Muscle layer of colon (tissue), 2 donors: ENCODE results near the gene SNX18.

ENCODE experiments used
- H3K27ac ChIP-seq: one replicate; pipeline ENCODE4 v1.7.0; 2013; ENCODE audit warnings: low read depth, mild to moderate bottlenecking, low read length, moderate library complexity
- H3K27me3 ChIP-seq, 2 donors: one replicate each; pipeline ENCODE4 v1.7.0; 2013; ENCODE audit warnings: low read length in 2 of 2, mild to moderate bottlenecking in 2 of 2; ENCODE audit not compliant: insufficient read depth in 2 of 2, control insufficient read depth in 1 of 2
- H3K36me3 ChIP-seq: one replicate; pipeline ENCODE4 v1.7.0; 2013; ENCODE audit warnings: mild to moderate bottlenecking, low read length; ENCODE audit not compliant: insufficient read depth
- H3K4me1 ChIP-seq: one replicate; pipeline ENCODE4 v1.7.0; 2013; ENCODE audit warnings: mild to moderate bottlenecking, low read length; ENCODE audit not compliant: insufficient read depth
- H3K4me3 ChIP-seq, 2 donors: one replicate each; pipeline ENCODE4 v1.7.0; 2013; ENCODE audit warnings: low read length in 2 of 2, low read depth in 1 of 2, mild to moderate bottlenecking in 1 of 2, moderate library complexity in 1 of 2
- H3K9ac ChIP-seq: one replicate; pipeline ENCODE4 v1.7.0; 2013; ENCODE audit warnings: low read length
- H3K9me3 ChIP-seq: one replicate; pipeline ENCODE4 v1.7.0; 2013; ENCODE audit warnings: mild to moderate bottlenecking, low read length
- donor health status: abdominal sarcoma.
- donor health status: Adenocarcinoma of cecum.

SNX18 gene

DNA sequence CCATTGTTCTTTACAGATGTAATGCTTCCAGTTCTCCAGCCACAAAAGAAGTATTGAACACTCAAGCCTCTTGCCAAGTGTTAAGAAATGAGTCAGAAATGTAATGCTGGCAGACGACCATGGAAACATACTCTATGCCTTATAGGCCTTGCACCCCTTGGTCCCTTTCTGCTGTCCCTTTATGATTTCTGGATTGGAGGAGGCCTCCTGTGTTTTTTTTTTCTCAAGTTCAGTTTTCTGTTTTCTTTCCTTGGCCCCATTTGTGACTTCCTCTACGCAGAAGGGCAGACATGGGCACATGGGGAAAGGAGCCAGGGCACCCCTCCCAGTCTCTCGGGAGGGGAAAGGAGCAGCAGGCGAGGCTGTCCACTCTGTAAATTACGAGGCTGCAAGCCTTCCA, 53.4 kb downstream of the SNX18 start:
- no peaks in the 10 kb centered on the region for H3K27me3 ChIP-seq
- H3K4me1 ChIP-seq, result peaks cover 15% of the 10 kb centered on the region
- H3K9me3 ChIP-seq, result no peaks in the 10 kb centered on the region
- H3K27ac ChIP-seq, result no peak overlapping the region
- H3K36me3 ChIP-seq, result no peaks in the 10 kb centered on the region
- no peak overlapping the region for H3K4me3 ChIP-seq
- H3K9ac ChIP-seq, result no peak overlapping the region

DNA sequence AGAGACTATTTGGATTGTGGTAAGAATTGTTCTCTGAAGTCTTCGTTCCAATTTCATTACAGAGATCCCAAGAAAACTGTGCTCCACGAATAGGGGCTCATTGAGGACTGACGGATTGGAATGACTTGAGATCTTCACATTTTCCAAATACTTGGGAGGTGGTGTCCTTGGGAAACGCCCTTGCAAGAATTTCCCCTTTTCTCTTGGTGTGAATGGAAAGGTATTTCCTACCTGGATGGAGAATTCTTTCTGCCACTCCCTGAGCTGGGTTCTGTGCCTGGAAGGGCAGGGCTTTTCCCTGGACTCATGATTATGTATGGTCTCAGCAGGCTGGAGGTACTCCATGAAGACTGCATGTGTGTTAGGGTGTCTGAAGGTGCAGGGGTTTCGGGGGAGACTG, 53.9 kb downstream of the SNX18 start:
- no peak overlapping the region for H3K27ac ChIP-seq
- no peaks in the 10 kb centered on the region for H3K9me3 ChIP-seq
- H3K9ac ChIP-seq, result no peak overlapping the region
- H3K36me3 ChIP-seq, result no peaks in the 10 kb centered on the region
- no peak overlapping the region for H3K4me3 ChIP-seq
- H3K27me3 ChIP-seq, result no peaks in the 10 kb centered on the region
- peaks cover 15% of the 10 kb centered on the region for H3K4me1 ChIP-seq

DNA sequence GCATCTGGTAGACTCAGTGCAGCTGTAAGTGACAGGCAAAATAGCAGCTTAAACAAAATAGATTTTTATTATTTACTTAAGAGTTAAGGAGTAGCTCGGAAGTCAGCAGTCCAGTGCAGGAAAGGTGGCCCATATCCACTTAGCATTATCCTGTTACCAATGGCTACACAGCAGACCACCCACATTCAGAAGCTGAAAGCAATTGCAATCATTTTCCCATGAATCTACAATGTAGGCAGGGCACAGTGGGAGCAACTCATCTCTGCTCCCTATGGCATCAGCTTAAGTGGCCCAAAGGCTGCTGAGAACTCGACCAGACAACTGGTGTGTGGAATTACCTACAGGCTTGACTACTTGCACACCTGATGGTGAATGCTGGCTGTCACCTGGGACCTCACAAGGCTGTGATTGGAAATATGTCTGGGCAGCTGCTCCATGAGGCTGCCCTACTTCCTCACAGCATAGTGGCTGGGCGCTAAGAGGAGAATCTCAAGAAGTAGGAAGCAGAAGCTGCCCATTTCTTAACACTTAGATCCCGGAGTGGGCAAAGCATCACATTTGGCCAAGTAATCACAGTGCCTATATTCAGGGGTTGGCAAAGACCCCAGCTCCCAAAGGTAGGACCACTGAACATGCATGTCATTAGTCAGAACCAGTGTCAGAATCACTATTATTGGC, 56.4 kb downstream of the SNX18 start:
- Histone ChIP-seq H3K9ac (no peak overlapping the region), H3K27ac (no peak overlapping the region), H3K27me3 (no peaks in the 10 kb centered on the region), H3K4me3 (no peak overlapping the region), H3K4me1 (peaks cover 15% of the 10 kb centered on the region), H3K9me3 (no peaks in the 10 kb centered on the region), H3K36me3 (no peaks in the 10 kb centered on the region)

DNA sequence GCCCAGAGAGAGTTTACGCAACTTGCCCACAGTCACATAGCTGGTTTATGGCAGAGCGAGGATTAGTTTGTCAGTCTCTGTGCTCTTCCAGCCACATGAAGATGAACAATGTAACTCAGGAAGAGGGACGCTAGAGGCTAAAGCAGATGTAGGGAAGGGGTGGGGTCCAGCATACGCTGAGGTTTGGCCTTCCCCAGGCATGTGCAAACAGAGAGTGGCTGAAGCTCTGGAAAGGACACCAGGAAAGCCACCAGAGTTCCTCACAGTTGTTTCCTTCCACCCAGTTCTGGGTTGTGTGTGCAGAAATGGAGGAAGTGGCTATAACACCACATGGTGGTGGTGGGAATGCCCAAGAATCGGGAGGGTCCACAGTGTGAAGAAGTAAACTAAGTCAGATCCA, 60.0 kb downstream of the SNX18 start:
- no peaks in the 10 kb centered on the region for H3K27me3 ChIP-seq
- H3K27ac ChIP-seq, result no peak overlapping the region
- no peaks in the 10 kb centered on the region for H3K9me3 ChIP-seq
- no peak overlapping the region for H3K4me3 ChIP-seq
- H3K4me1 ChIP-seq, result peaks cover 4% of the 10 kb centered on the region
- H3K36me3 ChIP-seq, result no peaks in the 10 kb centered on the region
- no peak overlapping the region for H3K9ac ChIP-seq

DNA sequence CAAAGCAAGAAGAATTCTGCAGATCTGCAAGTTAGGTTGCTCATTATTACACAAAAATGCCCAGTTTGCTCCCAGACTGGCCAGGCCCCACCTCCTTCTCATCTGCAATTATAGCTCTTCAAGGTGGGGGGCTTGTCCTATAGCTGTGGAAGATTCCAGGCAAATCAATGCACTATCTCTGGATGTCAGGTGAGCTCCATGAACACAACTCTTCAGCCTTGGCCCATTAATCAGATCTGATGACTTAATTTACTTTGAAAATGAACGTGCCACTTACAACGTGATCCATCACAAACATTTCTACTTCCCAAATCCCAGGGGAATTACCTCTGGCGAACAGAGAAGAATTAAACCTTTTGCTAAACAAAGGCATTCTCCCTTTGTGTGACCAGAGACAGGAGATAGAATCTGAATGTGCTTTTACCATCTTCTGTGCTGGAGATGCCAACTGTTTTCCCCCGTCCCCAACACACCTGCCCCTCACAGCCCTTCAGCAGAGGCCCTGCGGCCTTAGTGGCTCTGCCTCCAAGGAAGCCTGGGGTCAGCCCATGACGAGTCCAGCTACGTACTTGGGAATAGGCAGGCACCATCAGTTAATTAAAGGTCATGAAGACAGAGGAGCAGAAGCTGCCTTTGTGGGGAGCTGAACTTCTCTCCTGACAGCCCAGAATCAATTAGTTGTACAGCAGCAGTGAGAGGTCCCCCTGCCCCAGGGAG, 60.5 kb downstream of the SNX18 start:
- H3K9me3 ChIP-seq, result no peaks in the 10 kb centered on the region
- H3K4me1 ChIP-seq, result peaks cover 4% of the 10 kb centered on the region
- H3K27ac ChIP-seq, result no peak overlapping the region
- no peak overlapping the region for H3K4me3 ChIP-seq
- no peaks in the 10 kb centered on the region for H3K27me3 ChIP-seq
- H3K36me3 ChIP-seq, result no peaks in the 10 kb centered on the region
- H3K9ac ChIP-seq, result no peak overlapping the region

DNA sequence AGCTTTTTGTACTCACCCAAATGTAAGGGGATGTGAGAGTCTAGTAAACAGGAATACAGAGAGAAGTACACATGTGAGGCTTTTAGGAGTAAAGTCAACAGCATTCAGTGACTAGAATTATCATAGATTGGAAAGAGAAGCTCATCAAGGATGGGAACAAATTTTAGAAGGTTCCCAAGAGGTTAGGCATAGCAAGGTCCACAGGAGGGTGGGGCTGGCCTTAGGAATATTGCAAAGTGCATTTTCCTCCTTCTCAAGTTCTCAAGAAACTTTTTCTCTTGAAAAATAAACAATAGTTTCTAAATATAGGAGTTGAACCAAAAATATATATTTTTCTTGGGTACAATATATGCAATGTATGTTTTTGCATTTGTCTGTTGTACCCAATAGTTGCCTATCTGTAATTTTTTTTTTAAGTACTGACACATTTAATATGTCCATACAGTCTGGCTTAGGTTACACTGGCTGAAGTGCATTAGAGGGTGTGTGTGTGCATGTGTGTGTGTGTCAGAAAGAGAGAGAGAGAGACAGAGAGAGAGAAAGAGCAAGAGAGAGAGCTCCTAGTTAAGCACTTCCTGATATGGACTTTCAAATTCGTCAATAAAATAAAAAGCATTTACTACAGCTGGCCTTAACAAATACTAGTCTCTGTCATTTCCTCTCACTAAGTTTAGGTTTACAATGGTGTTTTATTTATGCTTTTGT, 62.2 kb downstream of the SNX18 start:
- no peaks in the 10 kb centered on the region for H3K36me3 ChIP-seq
- H3K4me3 ChIP-seq, result no peak overlapping the region
- H3K4me1 ChIP-seq, result peaks cover 4% of the 10 kb centered on the region
- H3K27me3 ChIP-seq, result no peaks in the 10 kb centered on the region
- no peak overlapping the region for H3K27ac ChIP-seq
- H3K9me3 ChIP-seq, result no peaks in the 10 kb centered on the region
- no peak overlapping the region for H3K9ac ChIP-seq

DNA sequence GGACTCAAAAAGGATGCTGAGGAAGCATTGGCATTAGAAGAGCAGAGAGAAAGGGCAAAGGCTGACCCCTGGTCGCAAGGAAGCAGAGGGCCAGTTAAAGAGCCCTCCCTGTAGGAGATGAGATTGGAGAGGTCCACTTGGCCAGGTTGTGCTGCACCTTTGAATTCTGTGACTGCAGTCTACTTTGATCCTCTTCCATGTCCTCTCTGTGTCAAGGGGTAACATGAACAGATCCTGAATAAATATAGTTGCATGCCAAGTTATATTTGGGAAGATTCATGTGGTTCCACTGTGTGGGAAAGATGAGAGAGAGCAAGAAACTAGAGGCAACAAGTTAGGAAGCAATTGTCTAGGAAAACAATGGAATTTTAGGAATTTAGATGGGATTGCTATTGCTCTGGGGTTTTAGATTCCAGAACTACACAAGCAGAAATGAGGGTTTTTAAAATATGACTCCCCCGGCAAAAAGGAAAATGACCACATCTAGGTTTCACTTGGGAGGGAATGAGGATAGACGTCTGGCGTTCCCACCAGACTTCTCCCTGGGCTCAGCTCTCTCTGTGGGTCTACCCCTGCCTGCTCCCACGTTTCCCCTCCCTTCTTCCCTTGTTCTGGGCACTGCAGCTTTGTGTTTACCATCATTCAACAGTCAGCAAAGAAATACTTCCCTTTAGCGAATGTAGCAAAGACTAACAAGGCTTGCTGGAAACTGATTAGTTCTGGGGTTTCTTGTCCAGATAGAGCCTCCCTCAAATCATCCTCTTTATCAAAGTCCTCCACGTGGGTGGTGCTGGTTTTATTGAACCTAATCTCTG, 63.6 kb downstream of the SNX18 start:
- Histone ChIP-seq H3K27me3 (no peaks in the 10 kb centered on the region), H3K27ac (no peak overlapping the region), H3K4me1 (peaks cover 4% of the 10 kb centered on the region), H3K9me3 (no peaks in the 10 kb centered on the region), H3K4me3 (no peak overlapping the region), H3K36me3 (no peaks in the 10 kb centered on the region), H3K9ac (no peak overlapping the region)

DNA sequence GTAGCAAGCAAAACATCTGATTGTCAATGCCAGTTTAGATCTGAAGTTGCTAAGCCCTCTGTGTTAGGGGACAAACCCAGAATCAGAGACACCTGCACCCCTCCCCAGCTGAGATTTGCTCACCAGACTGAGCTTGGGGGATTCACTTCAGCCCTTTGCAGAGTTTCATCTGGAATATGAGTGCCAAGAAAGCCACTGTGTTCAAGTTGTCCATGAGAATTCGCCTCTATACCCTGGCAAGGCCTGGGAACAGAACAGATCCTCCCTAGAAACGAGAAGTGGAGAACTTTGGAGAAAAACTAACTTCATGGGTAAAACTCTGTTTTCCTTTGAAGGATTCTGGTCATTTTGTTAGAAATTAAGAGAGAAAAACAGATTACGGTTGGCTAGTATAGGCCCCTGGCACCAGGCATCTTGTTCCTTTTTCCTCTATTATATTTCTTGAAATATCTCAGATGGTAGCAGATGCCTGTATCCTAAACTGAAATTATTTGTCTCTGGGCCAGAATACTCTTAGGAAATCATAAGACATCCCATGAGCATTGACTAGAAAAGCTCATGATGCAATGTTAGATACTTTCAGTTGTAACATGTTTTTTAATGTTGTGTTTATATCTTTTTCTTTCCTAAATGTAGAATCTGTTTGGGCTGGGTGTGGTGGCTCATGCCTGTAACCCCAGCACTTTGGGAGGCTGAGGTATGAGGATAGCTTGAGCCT, 64.4 kb downstream of the SNX18 start:
- H3K4me1 ChIP-seq, result peaks cover 4% of the 10 kb centered on the region
- no peak overlapping the region for H3K27ac ChIP-seq
- H3K4me3 ChIP-seq, result no peak overlapping the region
- no peaks in the 10 kb centered on the region for H3K27me3 ChIP-seq
- no peaks in the 10 kb centered on the region for H3K9me3 ChIP-seq
- H3K36me3 ChIP-seq, result no peaks in the 10 kb centered on the region
- H3K9ac ChIP-seq, result no peak overlapping the region

DNA sequence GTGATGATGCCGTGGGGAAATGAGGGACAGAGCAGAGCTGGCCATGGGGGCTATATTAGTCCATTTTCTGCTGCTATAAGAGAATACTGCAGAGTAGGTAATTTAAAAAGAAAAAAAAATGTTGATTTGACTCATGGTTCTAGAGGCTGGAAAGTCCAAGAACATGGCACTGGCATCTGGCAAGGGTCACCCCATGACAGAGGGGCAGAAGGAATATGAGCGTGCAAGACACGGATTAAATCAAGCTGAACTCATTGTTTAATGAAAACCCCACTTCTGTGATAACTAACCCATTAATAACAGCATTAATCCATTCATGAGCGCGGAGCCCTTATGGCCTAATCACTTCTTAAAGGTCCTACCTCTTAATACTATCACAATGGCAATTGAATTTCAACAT, 68.8 kb downstream of the SNX18 start:
- Histone ChIP-seq H3K4me1 (no peaks in the 10 kb centered on the region), H3K9ac (no peak overlapping the region), H3K4me3 (no peak overlapping the region), H3K36me3 (no peaks in the 10 kb centered on the region), H3K27ac (no peak overlapping the region), H3K27me3 (no peaks in the 10 kb centered on the region), H3K9me3 (no peaks in the 10 kb centered on the region)

DNA sequence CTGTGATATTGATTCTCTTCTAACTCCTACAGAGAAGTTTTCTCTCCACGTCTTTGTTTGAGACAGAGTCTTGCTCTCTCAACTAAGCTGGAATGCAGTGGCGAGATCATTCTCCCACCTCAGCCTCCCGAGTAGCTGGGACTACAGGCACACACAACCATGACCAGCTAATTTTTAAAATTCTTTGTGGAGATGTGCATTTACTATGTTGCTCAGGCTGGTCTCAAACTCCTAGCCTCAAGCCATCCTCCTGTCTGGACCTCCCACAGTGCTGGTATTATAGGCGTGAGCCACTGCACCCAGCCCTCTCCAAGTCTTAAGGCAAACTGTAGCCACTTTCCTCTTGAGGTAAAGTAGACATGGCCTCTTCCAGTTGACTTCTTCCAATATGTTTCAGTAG, 72.2 kb downstream of the SNX18 start:
- H3K9me3 ChIP-seq, result no peaks in the 10 kb centered on the region
- no peak overlapping the region for H3K27ac ChIP-seq
- H3K4me3 ChIP-seq, result no peak overlapping the region
- no peaks in the 10 kb centered on the region for H3K36me3 ChIP-seq
- no peaks in the 10 kb centered on the region for H3K4me1 ChIP-seq
- H3K27me3 ChIP-seq, result no peaks in the 10 kb centered on the region
- H3K9ac ChIP-seq, result no peak overlapping the region

DNA sequence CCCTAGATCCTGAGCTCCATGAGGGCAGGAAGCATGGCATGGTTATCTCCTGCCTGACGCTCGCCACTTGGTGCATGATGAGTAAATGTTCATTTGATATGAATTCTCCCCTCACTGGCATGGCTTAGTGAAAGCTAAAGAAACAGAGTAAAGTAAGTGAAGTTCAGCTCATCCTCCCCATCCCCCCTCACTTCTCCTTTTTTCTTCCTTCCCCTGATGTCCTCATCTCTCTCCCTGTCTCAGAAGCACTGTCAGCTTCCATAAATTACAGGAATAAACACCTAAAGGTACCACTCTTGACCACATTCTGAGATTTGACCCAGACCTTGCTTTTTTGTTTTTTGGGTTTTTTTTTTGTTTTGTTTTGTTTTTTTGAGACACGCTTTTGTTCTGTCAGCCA, 73.3 kb downstream of the SNX18 start:
- H3K9ac ChIP-seq, result no peak overlapping the region
- H3K9me3 ChIP-seq, result no peaks in the 10 kb centered on the region
- H3K27ac ChIP-seq, result no peak overlapping the region
- H3K27me3 ChIP-seq, result no peaks in the 10 kb centered on the region
- H3K4me3 ChIP-seq, result no peak overlapping the region
- H3K4me1 ChIP-seq, result no peaks in the 10 kb centered on the region
- no peaks in the 10 kb centered on the region for H3K36me3 ChIP-seq
